GM19395 (cell line): ENCODE data around the gene CEP290.
"Not testable (repeated sequence)": the region's sequence is repeated elsewhere in the genome, so short reads cannot be mapped to it uniquely, and the experiment has no call there.

Experiments used
- ATAC-seq: cut with Tn5 transposase; IDR thresholded peaks from one replicate; pipeline ENCODE4 v1.9.1; 2021; ENCODE audit warnings: mild to moderate bottlenecking, moderate library complexity; ENCODE audit not compliant: unreplicated experiment

The CEP290 gene

GRCh38 chr12:88144037-88144436 is 2.1 kb upstream of the CEP290 start:
- ATAC-seq, result no peak

- peak; percentile 11 for ATAC-seq
These were observed 713 bp upstream of the CEP290 start for GRCh38 chr12:88142610-88142991.

- ATAC-seq, result peak; percentile 0
These were observed 489 bp downstream of the CEP290 start for GRCh38 chr12:88141425-88141773.

GRCh38 chr12:88139711-88140110 is 2.2 kb downstream of the CEP290 start:
- ATAC-seq, result not testable (repeated sequence)

- not testable (repeated sequence) for ATAC-seq
These were observed 8.7 kb downstream of the CEP290 start for GRCh38 chr12:88133181-88133580.

GRCh38 chr12:88132392-88132791 is 9.5 kb downstream of the CEP290 start:
- ATAC-seq, result no peak

- no peak for ATAC-seq
These were observed 14.0 kb downstream of the CEP290 start for GRCh38 chr12:88127855-88128254.

- ATAC-seq, result no peak
These were observed 14.8 kb downstream of the CEP290 start for GRCh38 chr12:88127099-88127498.

- ATAC-seq, result peak; percentile 60
These were observed 19.2 kb downstream of the CEP290 start for GRCh38 chr12:88122666-88123065.

- ATAC-seq, result no peak
These were observed 28.0 kb downstream of the CEP290 start for GRCh38 chr12:88113871-88114270.

- no peak for ATAC-seq
These were observed 30.7 kb downstream of the CEP290 start for GRCh38 chr12:88111074-88111652.

GRCh38 chr12:88108021-88108420 is 33.9 kb downstream of the CEP290 start:
- no peak for ATAC-seq

- no peak for ATAC-seq
These were observed 48.3 kb downstream of the CEP290 start for GRCh38 chr12:88093573-88093972.

- no peak for ATAC-seq
These were observed 49.1 kb downstream of the CEP290 start for GRCh38 chr12:88092771-88093170.

GRCh38 chr12:88084210-88084609 is 57.7 kb downstream of the CEP290 start:
- no peak for ATAC-seq

GRCh38 chr12:88083634-88084033 is 58.3 kb downstream of the CEP290 start:
- ATAC-seq, result no peak

- ATAC-seq, result no peak
These were observed 60.6 kb downstream of the CEP290 start for GRCh38 chr12:88081247-88081646.

- ATAC-seq, result no peak
These were observed 74.6 kb downstream of the CEP290 start for GRCh38 chr12:88067301-88067700.

- peak; percentile 93 for ATAC-seq
These were observed 78.5 kb downstream of the CEP290 start for GRCh38 chr12:88063375-88063774.

- peak; percentile 82 for ATAC-seq
These were observed 79.4 kb downstream of the CEP290 start for GRCh38 chr12:88062474-88062873.

GRCh38 chr12:88058719-88059077 is 83.2 kb downstream of the CEP290 start:
- no peak for ATAC-seq

- no peak for ATAC-seq
These were observed 83.7 kb downstream of the CEP290 start for GRCh38 chr12:88057994-88058718.

- ATAC-seq, result no peak
These were observed 85.3 kb downstream of the CEP290 start for GRCh38 chr12:88056571-88056970.
